GM12878 (cell line): ENCODE measurements around the gene SPTLC2. TPM values are rescaled to one million over a fixed set of nuclear protein-coding genes. Genes with fewer than 3 reads are reported as not detected.

Experiments used
- ATAC-seq: fragments of 200-7000 bp; cut with Tn5 transposase; 3 replicates; pipeline ENCODE4 v1.9.1; 2020; ENCODE audit warnings: mild to moderate bottlenecking, moderate library complexity
- BruUV-seq: library from RNA; stranded (reverse); fragments of 400-500 nt; replicated peaks from 2 replicates; lab custom pipeline; 2021; lab: Mats Ljungman, UMichigan
- CTCF ChIA-PET: fragments of 300-600 bp; sonication (Branson Sonifier 250); formaldehyde crosslinking; extraction: SDS; loops from one replicate; lab custom pipeline; 2021; ENCODE audit warnings: inconsistent platforms; lab: Yijun Ruan, JAX
- POLR2A ChIA-PET: fragments of 350-600 bp; formaldehyde crosslinking; extraction: SDS; loops from one replicate; lab custom pipeline; 2021; ENCODE audit warnings: inconsistent platforms; lab: Charles Lee
- RAD21 ChIA-PET: fragments of 300-600 bp; sonication (Branson Sonifier 250); formaldehyde crosslinking; loops from one replicate; lab custom pipeline; 2023; ENCODE audit warnings: antibody characterized with exemption; ENCODE audit not compliant: unreplicated experiment; lab: Charles Lee
- SMC1A ChIA-PET: fragments of 300-600 bp; sonication (Branson Sonifier 250); formaldehyde crosslinking; loops from one replicate; lab custom pipeline; 2023; ENCODE audit not compliant: unreplicated experiment, uncharacterized antibody; lab: Charles Lee
- DNase-seq: peaks from one replicate; pipeline ENCODE4 v3.0.0-alpha.2; 2011; ENCODE audit warnings: low read depth, low spot score
- FAIRE-seq: peaks from 3 replicates; lab custom pipeline; 2011; peaks lifted over from hg19 to GRCh38; lab: Jason Lieb, UNC
- H2AFZ ChIP-seq: 2 replicates; pipeline ENCODE4 v1.6.0; 2011; ENCODE audit warnings: low read depth, low read length, control low read depth; ENCODE audit not compliant: control insufficient read depth
- H3K27ac ChIP-seq: 2 replicates; pipeline ENCODE4 v1.5.1; 2011; ENCODE audit warnings: control low read depth; ENCODE audit not compliant: control insufficient read depth, insufficient read depth
- H3K27me3 ChIP-seq, 2 experiments: replicated peaks in 1 of 2; 2 replicates each; pipeline versions ENCODE4 v1.6.0 to v1.6.1; 2011; ENCODE audit warnings: low read length in 1 of 2; ENCODE audit not compliant: control insufficient read depth in 2 of 2, insufficient read depth in 2 of 2
- H3K36me3 ChIP-seq, 2 experiments: 2 replicates each; pipeline ENCODE4 v1.5.1; 2011; ENCODE audit warnings: low read length in 1 of 2; ENCODE audit not compliant: control insufficient read depth in 2 of 2, insufficient read depth in 2 of 2
- H3K4me1 ChIP-seq: 2 replicates; pipeline ENCODE4 v1.6.1; 2011; ENCODE audit warnings: mild to moderate bottlenecking, low read length, moderate library complexity, mixed read lengths; ENCODE audit not compliant: control insufficient read depth, insufficient read depth
- H3K4me2 ChIP-seq: 2 replicates; pipeline ENCODE4 v1.6.0; 2011; ENCODE audit warnings: control low read depth; ENCODE audit not compliant: control insufficient read depth, insufficient read depth
- H3K4me3 ChIP-seq: fragments of 200-600 bp; sonication (generic); 2 replicates; pipeline ENCODE4 v1.5.1; 2016
- H3K79me2 ChIP-seq: 2 replicates; pipeline ENCODE4 v1.6.0; 2011; ENCODE audit warnings: low read length; ENCODE audit not compliant: control insufficient read depth, insufficient read depth
- H3K9ac ChIP-seq: 2 replicates; pipeline ENCODE4 v1.8.0; 2011; ENCODE audit warnings: low read length, control low read depth, mixed read lengths; ENCODE audit not compliant: control insufficient read depth, insufficient read depth
- H3K9me3 ChIP-seq: replicated peaks from 3 replicates; pipeline ENCODE4 v1.5.1; 2011; ENCODE audit warnings: mild to moderate bottlenecking, low read length; ENCODE audit not compliant: control insufficient read depth, insufficient read depth
- H4K20me1 ChIP-seq: 2 replicates; pipeline ENCODE4 v1.6.0; 2011; ENCODE audit not compliant: control insufficient read depth, insufficient read depth
- BHLHE40 ChIP-seq, 2 experiments: fragments of 450-650 bp in 1 of 2; IDR thresholded peaks; 2 replicates each; pipeline ENCODE4 v1.6.1; 2011 to 2017; ENCODE audit warnings: low read depth in 2 of 2, borderline replicate concordance in 1 of 2, improper control_type of control experiment in 1 of 2, low read length in 1 of 2, mild to moderate bottlenecking in 1 of 2
- E4F1 ChIP-seq: fragments of 450-650 bp; IDR thresholded peaks from 2 replicates; pipeline ENCODE4 v1.6.1; 2018; ENCODE audit warnings: borderline replicate concordance, mild to moderate bottlenecking; ENCODE audit not compliant: partially characterized antibody
- HCFC1 ChIP-seq: fragments of 150-350 bp; IDR thresholded peaks from 2 replicates; pipeline ENCODE4 v1.6.1; 2014; ENCODE audit warnings: low read length
- HDAC6 ChIP-seq: fragments of 200-600 bp; sonication (generic); IDR thresholded peaks from one replicate; pipeline ENCODE4 v1.8.0; 2017; ENCODE audit warnings: antibody characterized with exemption; ENCODE audit not compliant: unreplicated experiment
- RBBP5 ChIP-seq: fragments of 200-600 bp; sonication (generic); conservative IDR thresholded peaks from 2 replicates; pipeline ENCODE4 v1.6.1; 2016
- SMARCA5 ChIP-seq: fragments of 450-650 bp; IDR thresholded peaks from 2 replicates; pipeline ENCODE4 v1.6.1; 2017; ENCODE audit warnings: mild to moderate bottlenecking
- SPI1 ChIP-seq: IDR thresholded peaks from 2 replicates; pipeline ENCODE4 v1.6.1; 2011; ENCODE audit warnings: low read depth, mild to moderate bottlenecking, low read length, moderate library complexity, borderline replicate concordance; ENCODE audit not compliant: insufficient read depth
- TBL1XR1 ChIP-seq: IDR thresholded peaks from 2 replicates; pipeline ENCODE4 v1.6.1; 2012; ENCODE audit warnings: low read depth, low read length, improper control_type of control experiment
- USF2 ChIP-seq: IDR thresholded peaks from 2 replicates; pipeline ENCODE4 v1.6.1; 2011; ENCODE audit warnings: low read depth, low read length, improper control_type of control experiment, borderline replicate concordance
- YBX1 ChIP-seq: fragments of 450-650 bp; IDR thresholded peaks from 2 replicates; pipeline ENCODE4 v1.6.1; 2016; ENCODE audit warnings: antibody characterized with exemption
- ZBTB40 ChIP-seq: fragments of 450-650 bp; IDR thresholded peaks from 2 replicates; pipeline ENCODE4 v1.6.1; 2016; ENCODE audit warnings: mild to moderate bottlenecking, moderate library complexity, borderline replicate concordance
- ZNF274 ChIP-seq: IDR thresholded peaks from one replicate; pipeline ENCODE4 v1.8.0; 2011; ENCODE audit not compliant: insufficient read length, insufficient read depth
- WGBS: methylation state at CpG from one replicate; pipeline ENCODE4 v1.1.6; 2016; ENCODE audit warnings: low lambda C conversion rate; ENCODE audit not compliant: insufficient replicate concordance, insufficient coverage; ENCODE audit errors: missing lambda C conversion rate; 5-methylcytosine and 5-hydroxymethylcytosine counted together
- in situ Hi-C: fragments of 300-500 bp; cut with MboI; formaldehyde crosslinking; loops from 9 replicates; pipeline ENCODE4 v1.14.3; 2018; ENCODE audit warnings: mixed read lengths
- intact Hi-C: fragments of 100-400 bp; cut with micrococcal nuclease; formaldehyde crosslinking; loops from one replicate; pipeline ENCODE4 v1.14.2; 2022; ENCODE audit not compliant: unreplicated experiment
- polyA plus RNA-seq, 11 experiments: library from polyadenylated mRNA; depleted of rRNA in 4 of 11; unstranded in 6 of 11; stranded (reverse) in 5 of 11; fragments of >200 nt; fragmentation: Nextera tagmentation in 4 of 11; fragmentation: Illumina TruSeq in 1 of 11; extraction: Ambion mirVana in 4 of 11; extraction: Trizol in 1 of 11; gene quantifications; 1 replicate in 1 of 11; 2 replicates in 10 of 11; pipeline versions ENCODE4 v1.2.1 to v1.2.3, GENCODE V29; 2011 to 2016; ENCODE audit warnings: inconsistent platforms in 2 of 11, missing spikeins in 2 of 11, low read depth in 1 of 11
- total RNA-seq, 4 experiments: library from RNA; depleted of rRNA in 3 of 4; stranded (reverse); fragments of >200 nt in 3 of 4; fragmentation: Illumina TruSeq in 1 of 4; extraction: Trizol in 1 of 4; gene quantifications; 2 replicates each; pipeline versions ENCODE4 v1.2.1 to v1.2.3, GENCODE V29; 2013 to 2021
- TF ChIP-seq, protein P1 (sequence below): fragments of 450-650 bp; conservative IDR thresholded peaks from 2 replicates; pipeline ENCODE4 v1.6.1; 2017; ENCODE audit warnings: mild to moderate bottlenecking, moderate library complexity

The SPTLC2 gene
- total and polyA plus RNA-seq, 10 of the 15 experiments (the other 5 are each of a cell fraction or from before 2014, with no cell fraction given), result 6.9 to 35.1 (median 19.7) TPM

DNA sequence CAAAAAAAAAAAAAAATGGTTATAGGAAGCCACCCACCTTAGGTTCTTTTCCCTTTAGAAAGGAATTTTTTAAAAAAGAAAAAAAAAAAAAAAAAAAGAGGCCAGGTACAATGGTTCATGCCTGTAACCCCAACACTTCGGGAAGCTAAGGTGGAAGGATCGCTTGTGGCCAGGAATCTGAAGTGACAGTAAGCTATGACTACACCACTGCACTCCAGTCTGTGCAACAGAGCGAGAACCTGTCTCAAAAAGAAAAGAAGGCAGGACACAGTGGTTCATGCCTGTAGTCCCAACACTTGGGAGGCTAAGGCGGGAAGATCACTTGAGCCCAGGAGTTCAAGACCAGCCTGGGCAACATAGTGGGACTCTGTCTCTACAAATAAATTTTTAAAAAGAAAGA, 36.0 kb downstream of the SPTLC2 start (continued):
- no peak for TF ChIP-seq HDAC6
- no peak for TF ChIP-seq BHLHE40 (IDR thresholded peaks at IDR 0.05; ENCODE audit: borderline replicate concordance in 1 of 2, low read depth in 2 of 2, low read length in 1 of 2)
- no peak for TF ChIP-seq E4F1
- TF ChIP-seq ZNF274, result no peak

GRCh38 chr14:77579780-77580179, 36.7 kb downstream of the SPTLC2 start:
- 100% methylated on average over 1 of the region's 1 CpG for WGBS
- in situ Hi-C loops, result no loop called here
- Histone ChIP-seq H3K27me3 (no peaks in the 10 kb centered on the region), H3K4me2 (no peak overlapping the region), H3K36me3 (peaks cover 3 to 4% of the 10 kb centered on the region in 2 experiments; a peak in 3 of 4 replicates), H3K9ac (no peak overlapping the region), H3K4me3 (no peak overlapping the region), H3K27ac (no peak overlapping the region), H3K4me1 (peaks cover 4% of the 10 kb centered on the region), H3K79me2 (peaks cover 5% of the 10 kb centered on the region), H4K20me1 (no peaks in the 10 kb centered on the region; the same call in 1 of the 2 replicates), H2AFZ (no peak overlapping the region), H3K9me3 (no peaks in the 10 kb centered on the region)
- no peak for ATAC-seq
- ChIA-PET POLR2A (interaction anchor here (0.6 kb wide), 1 partner anchor 37 kb away, joined by 4 read pairs; no protein-coding TSS in a partner anchor), CTCF (interaction anchor here (0.8 to 2.1 kb wide), 3 partner anchors 28 to 120 kb away, joined by 3 to 5 read pairs (median 3); no protein-coding TSS in a partner anchor), SMC1A (interaction anchor here (1.7 to 2.8 kb wide), 3 partner anchors 11 to 33 kb away, joined by 9 to 33 read pairs (median 16); no protein-coding TSS in a partner anchor), RAD21 (interaction anchor here (0.6 to 1.9 kb wide), 3 partner anchors 15 to 38 kb away, joined by 3 to 6 read pairs (median 3); no protein-coding TSS in a partner anchor)
- no TSS peak for BruUV-seq
- intact Hi-C loops, result no loop called here
- no peak for DNase-seq
- no peak for FAIRE-seq
- TF ChIP-seq YBX1 (no peak), TBL1XR1 (no peak), RBBP5 (no peak), ZBTB40 (no peak), SPI1 (no peak), HCFC1 (no peak), SMARCA5 (no peak), USF2 (no peak)
- TF ChIP-seq, protein P1, sequence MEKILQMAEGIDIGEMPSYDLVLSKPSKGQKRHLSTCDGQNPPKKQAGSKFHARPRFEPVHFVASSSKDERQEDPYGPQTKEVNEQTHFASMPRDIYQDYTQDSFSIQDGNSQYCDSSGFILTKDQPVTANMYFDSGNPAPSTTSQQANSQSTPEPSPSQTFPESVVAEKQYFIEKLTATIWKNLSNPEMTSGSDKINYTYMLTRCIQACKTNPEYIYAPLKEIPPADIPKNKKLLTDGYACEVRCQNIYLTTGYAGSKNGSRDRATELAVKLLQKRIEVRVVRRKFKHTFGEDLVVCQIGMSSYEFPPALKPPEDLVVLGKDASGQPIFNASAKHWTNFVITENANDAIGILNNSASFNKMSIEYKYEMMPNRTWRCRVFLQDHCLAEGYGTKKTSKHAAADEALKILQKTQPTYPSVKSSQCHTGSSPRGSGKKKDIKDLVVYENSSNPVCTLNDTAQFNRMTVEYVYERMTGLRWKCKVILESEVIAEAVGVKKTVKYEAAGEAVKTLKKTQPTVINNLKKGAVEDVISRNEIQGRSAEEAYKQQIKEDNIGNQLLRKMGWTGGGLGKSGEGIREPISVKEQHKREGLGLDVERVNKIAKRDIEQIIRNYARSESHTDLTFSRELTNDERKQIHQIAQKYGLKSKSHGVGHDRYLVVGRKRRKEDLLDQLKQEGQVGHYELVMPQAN, result no peak
